Ovary (tissue), 3 donors: ENCODE data around the gene EFTUD2.
"Not testable (repeated sequence)": the region's sequence is repeated elsewhere in the genome, so short reads cannot be mapped to it uniquely, and the experiment has no call there.

Source experiments
- CTCF ChIP-seq, 3 donors: fragments of 450-650 bp in 2 of 3; fragments of 200-600 bp in 1 of 3; IDR thresholded peaks; one replicate each; pipeline versions ENCODE4 v1.5.1 to v1.8.0; 2016 to 2022; ENCODE audit warnings: antibody characterized with exemption in 3 of 3, mild to moderate bottlenecking in 1 of 3
- POLR2A ChIP-seq: fragments of 450-650 bp; IDR thresholded peaks from one replicate; pipeline ENCODE4 v1.6.1; 2017; ENCODE audit warnings: antibody characterized with exemption, mild to moderate bottlenecking, moderate library complexity
- donor health status: DM: no; HTN: no; CAD: no.

- TF ChIP-seq CTCF (IDR thresholded peaks at IDR 0.05); POLR2A: not testable (repeated sequence)
Measured at GRCh38 chr17:44818508-44818907, 80.7 kb downstream of the EFTUD2 start.
